Activated T-cell treated with anti-CD3 and anti-CD28 coated beads, Interleukin-2, amount 50 U/mL, for 24 hours (primary cell): Measurements from ENCODE around the gene CCDC149.

Experiments
- DNase-seq: peaks from one replicate; pipeline ENCODE4 v3.0.0-alpha.2; 2020
- H3K27ac Mint-ChIP-seq: 2 replicates; pipeline ENCODE4 v1.8.0; 2020; ENCODE audit warnings: mild to moderate bottlenecking, mixed read lengths
- H3K27me3 Mint-ChIP-seq: 2 replicates; pipeline ENCODE4 v1.8.0; 2020; ENCODE audit warnings: mixed read lengths
- H3K36me3 Mint-ChIP-seq: 2 replicates; pipeline ENCODE4 v1.8.0; 2020; ENCODE audit warnings: low read depth, mixed read lengths
- H3K4me1 Mint-ChIP-seq: 2 replicates; pipeline ENCODE4 v1.8.0; 2020; ENCODE audit warnings: low read depth, mixed read lengths
- H3K4me3 Mint-ChIP-seq: 2 replicates; pipeline ENCODE4 v1.8.0; 2020; ENCODE audit warnings: mild to moderate bottlenecking, moderate library complexity, mixed read lengths
- H3K9me3 Mint-ChIP-seq: 2 replicates; pipeline ENCODE4 v1.8.0; 2020; ENCODE audit warnings: mixed read lengths

CCDC149 gene

DNA sequence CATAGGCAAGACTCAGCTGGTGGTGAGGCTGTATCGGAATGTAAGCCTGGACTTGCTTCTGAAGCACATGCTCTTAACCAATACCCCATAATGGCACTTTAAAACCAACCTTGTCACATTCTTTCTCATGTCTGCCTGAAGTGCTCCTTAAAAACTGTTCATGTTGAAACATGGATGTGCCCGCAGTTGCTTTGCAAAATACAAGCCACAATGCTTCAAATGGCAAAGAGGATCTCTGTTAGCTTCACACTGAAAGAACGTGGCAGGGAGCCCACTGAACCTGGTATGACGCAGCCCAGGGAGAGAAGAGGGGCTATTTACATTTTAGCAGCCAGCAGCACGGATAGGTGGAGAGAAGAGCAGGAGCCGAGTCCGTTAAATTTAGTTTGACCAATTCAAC lies 88.1 kb downstream of the CCDC149 start:
- Mint-ChIP-seq H3K4me1 (no peaks in the 10 kb centered on the region), H3K36me3 (no peaks in the 10 kb centered on the region), H3K27me3 (no peaks in the 10 kb centered on the region), H3K9me3 (no peaks in the 10 kb centered on the region), H3K27ac (no peak overlapping the region), H3K4me3 (no peak overlapping the region)
- no peak for DNase-seq

- Mint-ChIP-seq H3K9me3 (no peaks in the 10 kb centered on the region), H3K27me3 (no peaks in the 10 kb centered on the region), H3K27ac (no peak overlapping the region), H3K36me3 (no peaks in the 10 kb centered on the region), H3K4me1 (no peaks in the 10 kb centered on the region), H3K4me3 (no peak overlapping the region)
- DNase-seq: no peak
These were observed 92.3 kb downstream of the CCDC149 start for GRCh38 chr4:24820541-24820940.

GRCh38 chr4:24816797-24817196 lies 96.0 kb downstream of the CCDC149 start:
- peaks cover 7% of the 10 kb centered on the region for H3K9me3 Mint-ChIP-seq
- no peak overlapping the region for H3K4me3 Mint-ChIP-seq
- DNase-seq: no peak
- no peaks in the 10 kb centered on the region for H3K27me3 Mint-ChIP-seq
- no peaks in the 10 kb centered on the region for H3K36me3 Mint-ChIP-seq
- H3K27ac Mint-ChIP-seq: no peak overlapping the region
- no peaks in the 10 kb centered on the region for H3K4me1 Mint-ChIP-seq

DNA sequence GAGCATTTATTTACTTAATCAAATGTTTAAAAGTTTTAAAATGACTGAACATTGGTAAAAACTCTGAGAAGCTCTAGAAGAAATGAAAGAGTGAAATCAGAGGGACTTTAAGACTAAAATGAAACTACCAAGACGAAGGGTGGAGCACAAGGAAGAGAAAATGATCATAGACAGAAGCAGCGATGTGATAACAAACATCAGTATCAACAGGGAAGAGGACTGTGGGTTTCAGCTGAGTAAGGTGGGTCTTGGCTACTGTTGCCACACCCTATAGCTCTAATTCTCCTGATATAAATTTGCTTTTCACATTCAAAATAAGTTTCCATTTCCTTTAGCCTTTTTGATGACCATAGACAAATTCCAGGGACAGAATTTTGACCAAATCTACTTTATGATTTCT lies 99.1 kb downstream of the CCDC149 start:
- H3K4me1 Mint-ChIP-seq: no peaks in the 10 kb centered on the region
- DNase-seq: no peak
- H3K27ac Mint-ChIP-seq: no peak overlapping the region
- H3K4me3 Mint-ChIP-seq: no peak overlapping the region
- H3K9me3 Mint-ChIP-seq: peaks cover 7% of the 10 kb centered on the region
- no peaks in the 10 kb centered on the region for H3K36me3 Mint-ChIP-seq
- H3K27me3 Mint-ChIP-seq: no peaks in the 10 kb centered on the region

DNA sequence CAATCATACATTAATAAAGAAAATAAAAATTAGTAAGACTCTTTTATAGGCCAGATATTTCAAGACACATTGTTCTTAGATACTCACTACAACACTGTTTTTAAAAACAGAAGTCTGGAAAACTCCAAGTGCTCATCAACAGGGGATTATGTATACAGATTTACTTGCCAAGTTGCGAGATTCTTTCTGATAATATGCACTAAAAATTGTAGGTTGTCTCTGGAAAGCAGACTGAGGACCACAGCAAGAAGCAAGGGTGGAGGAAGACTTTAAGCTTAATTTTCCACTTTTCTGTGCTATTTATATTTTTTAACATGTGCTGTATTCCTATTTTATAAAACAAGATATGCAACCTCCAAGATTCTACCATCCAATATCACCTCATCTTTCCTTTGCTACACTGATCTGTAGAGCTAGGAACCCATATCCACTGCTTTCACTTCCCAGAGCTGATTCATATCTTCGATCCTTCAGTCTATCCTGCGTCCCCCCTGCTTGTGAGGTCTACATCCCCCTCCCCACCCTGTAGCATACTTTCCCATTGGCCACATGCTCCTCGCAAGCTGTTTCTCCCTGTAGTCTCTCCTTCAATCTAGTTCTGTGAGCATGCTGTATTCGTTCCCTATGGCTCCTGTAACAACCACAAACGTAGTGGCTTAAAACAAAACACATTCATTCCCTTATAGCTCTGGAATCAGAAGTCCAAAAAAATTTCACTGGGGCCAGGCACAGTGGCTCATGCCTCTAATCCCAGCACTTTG lies 101.8 kb downstream of the CCDC149 start:
- DNase-seq: no peak
- no peak overlapping the region for H3K4me3 Mint-ChIP-seq
- no peak overlapping the region for H3K27ac Mint-ChIP-seq
- peaks cover 7% of the 10 kb centered on the region for H3K9me3 Mint-ChIP-seq
- H3K27me3 Mint-ChIP-seq: no peaks in the 10 kb centered on the region
- no peaks in the 10 kb centered on the region for H3K4me1 Mint-ChIP-seq
- H3K36me3 Mint-ChIP-seq: no peaks in the 10 kb centered on the region

GRCh38 chr4:24809815-24810405 lies 102.9 kb downstream of the CCDC149 start:
- no peaks in the 10 kb centered on the region for H3K36me3 Mint-ChIP-seq
- no peak overlapping the region for H3K4me3 Mint-ChIP-seq
- DNase-seq: no peak
- H3K4me1 Mint-ChIP-seq: no peaks in the 10 kb centered on the region
- peaks cover 7% of the 10 kb centered on the region for H3K9me3 Mint-ChIP-seq
- peaks cover 1% of the 10 kb centered on the region for H3K27me3 Mint-ChIP-seq
- H3K27ac Mint-ChIP-seq: no peak overlapping the region

- Mint-ChIP-seq H3K27me3 (peaks cover 6% of the 10 kb centered on the region), H3K27ac (no peak overlapping the region), H3K9me3 (peaks cover 7% of the 10 kb centered on the region), H3K4me3 (no peak overlapping the region), H3K36me3 (no peaks in the 10 kb centered on the region), H3K4me1 (no peaks in the 10 kb centered on the region)
- no peak for DNase-seq
These were observed 103.5 kb downstream of the CCDC149 start for GRCh38 chr4:24809376-24809775.

DNA sequence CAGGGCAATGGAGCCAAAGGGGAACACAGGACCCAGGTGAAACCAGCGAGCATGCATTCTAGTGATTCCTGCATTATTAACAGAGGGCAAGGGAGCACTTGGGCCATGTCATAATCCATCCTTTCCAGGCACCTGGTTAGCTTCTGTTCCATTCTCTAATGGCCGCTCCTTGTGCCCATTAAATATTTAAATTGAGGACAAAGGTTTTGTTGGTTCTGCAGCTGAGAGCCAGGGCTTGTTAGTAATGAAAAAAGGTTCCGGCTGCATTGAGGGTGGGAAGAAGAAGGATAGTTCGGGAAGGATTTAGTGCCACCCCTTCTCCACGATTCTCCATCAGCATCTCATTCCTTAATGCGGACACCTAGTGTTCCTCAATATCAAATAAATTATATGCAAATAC lies 103.9 kb downstream of the CCDC149 start:
- Mint-ChIP-seq H3K4me1 (no peaks in the 10 kb centered on the region), H3K9me3 (peaks cover 7% of the 10 kb centered on the region), H3K27me3 (peaks cover 6% of the 10 kb centered on the region), H3K4me3 (no peak overlapping the region), H3K36me3 (no peaks in the 10 kb centered on the region), H3K27ac (no peak overlapping the region)
- no peak for DNase-seq

- no peak for DNase-seq
- H3K4me3 Mint-ChIP-seq: no peak overlapping the region
- H3K36me3 Mint-ChIP-seq: no peaks in the 10 kb centered on the region
- no peaks in the 10 kb centered on the region for H3K4me1 Mint-ChIP-seq
- H3K27me3 Mint-ChIP-seq: peaks cover 8% of the 10 kb centered on the region
- peaks cover 7% of the 10 kb centered on the region for H3K9me3 Mint-ChIP-seq
- H3K27ac Mint-ChIP-seq: no peak overlapping the region
These were observed 104.6 kb downstream of the CCDC149 start for GRCh38 chr4:24808261-24808660.

DNA sequence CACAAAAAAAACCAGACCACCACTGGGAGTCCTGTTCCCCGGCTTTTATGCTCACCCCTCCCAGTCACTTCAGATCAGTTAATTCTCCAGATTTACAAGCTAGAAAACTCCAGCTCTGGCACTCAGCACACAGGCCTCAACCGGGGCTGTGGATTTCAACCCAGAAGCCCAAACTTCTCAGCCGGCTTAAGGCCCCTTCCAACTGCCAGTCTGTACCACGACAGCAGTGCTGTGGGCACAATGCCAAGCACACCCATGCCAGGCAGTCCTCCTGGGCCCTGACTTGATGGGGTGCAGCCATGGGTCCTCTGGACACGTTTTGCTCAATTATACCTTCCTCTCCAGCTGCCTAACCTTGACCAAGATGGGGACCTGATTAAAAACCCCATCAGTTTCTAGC lies 105.2 kb downstream of the CCDC149 start:
- Mint-ChIP-seq H3K9me3 (peaks cover 7% of the 10 kb centered on the region), H3K27ac (no peak overlapping the region), H3K27me3 (peaks cover 10% of the 10 kb centered on the region), H3K36me3 (no peaks in the 10 kb centered on the region), H3K4me1 (no peaks in the 10 kb centered on the region), H3K4me3 (no peak overlapping the region)
- DNase-seq: no peak

- Mint-ChIP-seq H3K9me3 (no peaks in the 10 kb centered on the region), H3K4me1 (no peaks in the 10 kb centered on the region), H3K4me3 (no peak overlapping the region), H3K27me3 (peaks cover 23% of the 10 kb centered on the region), H3K27ac (no peak overlapping the region), H3K36me3 (no peaks in the 10 kb centered on the region)
- no peak for DNase-seq
These were observed 106.4 kb downstream of the CCDC149 start for GRCh38 chr4:24806206-24806990.

DNA sequence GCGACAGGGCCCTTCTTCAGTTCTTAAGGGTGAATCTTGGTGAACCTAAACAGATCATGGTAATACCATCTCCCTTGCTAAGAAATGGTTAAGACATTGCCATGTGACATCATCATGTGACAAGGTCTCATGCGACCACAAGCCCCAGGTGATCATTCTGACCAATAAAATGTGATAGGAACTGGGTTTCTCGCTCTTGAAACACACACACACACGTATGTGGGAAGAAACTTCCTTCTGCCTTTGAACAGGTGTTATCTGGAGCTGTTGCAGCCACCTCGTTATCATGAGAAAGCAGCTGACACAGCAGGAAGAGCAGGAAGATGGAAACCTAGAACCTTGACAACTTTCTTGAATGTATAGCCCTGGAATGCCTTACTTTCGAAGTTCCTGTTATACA lies 107.3 kb downstream of the CCDC149 start:
- Mint-ChIP-seq H3K4me1 (no peaks in the 10 kb centered on the region), H3K27ac (no peak overlapping the region), H3K4me3 (no peak overlapping the region), H3K9me3 (no peaks in the 10 kb centered on the region), H3K27me3 (peaks cover 31% of the 10 kb centered on the region), H3K36me3 (no peaks in the 10 kb centered on the region)
- no peak for DNase-seq

GRCh38 chr4:24805067-24805466 lies 107.8 kb downstream of the CCDC149 start:
- Mint-ChIP-seq H3K36me3 (no peaks in the 10 kb centered on the region), H3K27me3 (peaks cover 36% of the 10 kb centered on the region), H3K4me3 (no peak overlapping the region), H3K9me3 (no peaks in the 10 kb centered on the region), H3K27ac (no peak overlapping the region), H3K4me1 (peaks cover 2% of the 10 kb centered on the region)
- no peak for DNase-seq

DNA sequence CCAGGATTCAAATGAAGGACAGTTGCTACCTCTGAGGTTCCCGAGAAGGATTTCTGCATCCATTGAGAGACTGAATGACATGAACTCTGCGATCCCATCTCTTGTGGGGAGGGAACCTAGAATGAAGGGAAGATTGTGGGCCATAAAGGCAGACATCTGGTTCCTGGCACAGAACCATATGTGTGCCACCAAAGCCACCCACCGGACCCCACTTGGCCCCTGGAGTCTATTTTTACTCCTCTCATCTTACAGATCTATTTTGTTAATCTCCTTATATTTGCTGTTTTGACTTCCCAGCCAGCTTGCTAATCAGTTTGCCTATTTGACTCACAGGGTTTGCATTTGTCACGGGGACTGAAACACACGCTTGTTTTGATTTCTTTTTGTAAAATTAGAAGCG lies 110.2 kb downstream of the CCDC149 start:
- Mint-ChIP-seq H3K4me3 (no peak overlapping the region), H3K9me3 (no peaks in the 10 kb centered on the region), H3K36me3 (no peaks in the 10 kb centered on the region), H3K4me1 (peaks cover 2% of the 10 kb centered on the region), H3K27ac (no peak overlapping the region), H3K27me3 (peaks cover 52% of the 10 kb centered on the region)
- no peak for DNase-seq
